ENCODE measurements around the gene SIK2. TPM values are rescaled to one million over a fixed set of nuclear protein-coding genes. Genes with fewer than 3 reads are reported as not detected.

SIK2 gene
- total and polyA plus RNA-seq, 4 donors = 7.2 to 31.8 (median 17.3) TPM

DNA sequence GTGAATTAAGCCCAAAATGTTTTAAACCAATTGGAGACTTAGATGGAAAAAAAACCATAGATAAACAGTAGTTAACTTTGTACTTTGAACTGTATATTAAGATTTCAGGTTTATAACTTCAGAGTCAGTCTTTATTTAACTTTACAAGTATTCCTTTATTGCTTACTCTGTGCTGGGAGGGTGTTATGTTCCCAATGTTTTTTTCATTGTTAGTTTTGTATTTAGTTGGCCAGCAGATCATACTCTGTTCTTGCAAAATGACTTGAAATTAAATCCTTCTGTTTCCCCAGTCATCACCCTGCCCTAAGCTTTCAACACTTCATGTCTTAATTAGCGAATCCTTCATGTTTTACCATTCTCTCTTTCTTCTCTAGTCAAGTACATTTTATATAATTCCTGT, 25.3 kb downstream of the SIK2 start:
- H3K9me3 ChIP-seq (ENCODE audit: control insufficient read depth in 4 of 4, insufficient read depth in 3 of 4, low read length in 3 of 4) = peaks cover 0 to 4% (median under 1%) of the 10 kb centered on the region in 4 donors
- H3K9ac ChIP-seq (ENCODE audit: insufficient read depth in 1 of 2, low read length in 2 of 2) = no peak overlapping the region
- WGBS, 2 donors = 91 to 97% methylated on average over 1 of the region's 1 CpG
- no peak for DNase-seq
- H3K4me3 ChIP-seq = no peak overlapping the region
- H3K27me3 ChIP-seq (ENCODE audit: control insufficient read depth in 3 of 3, insufficient read depth in 3 of 3, low read length in 2 of 3) = no peaks in the 10 kb centered on the region
- no peak overlapping the region for H3K27ac ChIP-seq (ENCODE audit: low read depth in 1 of 2, low read length in 1 of 2)
- H3K36me3 ChIP-seq (ENCODE audit: control insufficient read depth in 4 of 4, insufficient read depth in 4 of 4, low read length in 4 of 4) = peaks cover 6 to 19% (median 11%) of the 10 kb centered on the region in 4 donors
- H3K4me1 ChIP-seq (ENCODE audit: control insufficient read depth in 5 of 5, insufficient read depth in 5 of 5, low read length in 5 of 5) = peaks cover 0 to 18% (median 0%) of the 10 kb centered on the region in 5 donors
- TF ChIP-seq, protein P1, sequence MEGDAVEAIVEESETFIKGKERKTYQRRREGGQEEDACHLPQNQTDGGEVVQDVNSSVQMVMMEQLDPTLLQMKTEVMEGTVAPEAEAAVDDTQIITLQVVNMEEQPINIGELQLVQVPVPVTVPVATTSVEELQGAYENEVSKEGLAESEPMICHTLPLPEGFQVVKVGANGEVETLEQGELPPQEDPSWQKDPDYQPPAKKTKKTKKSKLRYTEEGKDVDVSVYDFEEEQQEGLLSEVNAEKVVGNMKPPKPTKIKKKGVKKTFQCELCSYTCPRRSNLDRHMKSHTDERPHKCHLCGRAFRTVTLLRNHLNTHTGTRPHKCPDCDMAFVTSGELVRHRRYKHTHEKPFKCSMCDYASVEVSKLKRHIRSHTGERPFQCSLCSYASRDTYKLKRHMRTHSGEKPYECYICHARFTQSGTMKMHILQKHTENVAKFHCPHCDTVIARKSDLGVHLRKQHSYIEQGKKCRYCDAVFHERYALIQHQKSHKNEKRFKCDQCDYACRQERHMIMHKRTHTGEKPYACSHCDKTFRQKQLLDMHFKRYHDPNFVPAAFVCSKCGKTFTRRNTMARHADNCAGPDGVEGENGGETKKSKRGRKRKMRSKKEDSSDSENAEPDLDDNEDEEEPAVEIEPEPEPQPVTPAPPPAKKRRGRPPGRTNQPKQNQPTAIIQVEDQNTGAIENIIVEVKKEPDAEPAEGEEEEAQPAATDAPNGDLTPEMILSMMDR (IDR thresholded peaks at IDR 0.05; ENCODE audit: control extremely low read depth, extremely low read depth) = no peak
- no peak for ATAC-seq (ENCODE audit: insufficient read depth, low FRiP score)

DNA sequence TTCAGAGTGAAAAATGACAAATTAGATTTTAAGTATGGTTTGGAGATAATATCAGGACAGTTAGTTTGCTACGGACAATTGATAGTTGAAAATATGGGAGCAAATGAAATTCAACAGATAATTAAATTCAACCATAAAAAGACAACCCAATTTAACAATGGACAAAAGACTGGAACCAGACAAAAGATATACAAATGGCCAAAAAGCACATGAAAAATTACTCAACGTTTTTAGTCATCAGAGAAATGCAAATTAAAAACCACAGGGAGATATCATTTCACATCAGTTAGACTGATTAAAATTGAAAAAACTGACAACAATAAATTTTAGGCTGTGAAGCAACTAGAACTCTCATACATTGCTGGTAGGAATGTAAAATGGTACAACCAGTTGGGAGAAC, 27.2 kb downstream of the SIK2 start:
- TF ChIP-seq, protein P1 (IDR thresholded peaks at IDR 0.05; ENCODE audit: control extremely low read depth, extremely low read depth) = no peak

DNA sequence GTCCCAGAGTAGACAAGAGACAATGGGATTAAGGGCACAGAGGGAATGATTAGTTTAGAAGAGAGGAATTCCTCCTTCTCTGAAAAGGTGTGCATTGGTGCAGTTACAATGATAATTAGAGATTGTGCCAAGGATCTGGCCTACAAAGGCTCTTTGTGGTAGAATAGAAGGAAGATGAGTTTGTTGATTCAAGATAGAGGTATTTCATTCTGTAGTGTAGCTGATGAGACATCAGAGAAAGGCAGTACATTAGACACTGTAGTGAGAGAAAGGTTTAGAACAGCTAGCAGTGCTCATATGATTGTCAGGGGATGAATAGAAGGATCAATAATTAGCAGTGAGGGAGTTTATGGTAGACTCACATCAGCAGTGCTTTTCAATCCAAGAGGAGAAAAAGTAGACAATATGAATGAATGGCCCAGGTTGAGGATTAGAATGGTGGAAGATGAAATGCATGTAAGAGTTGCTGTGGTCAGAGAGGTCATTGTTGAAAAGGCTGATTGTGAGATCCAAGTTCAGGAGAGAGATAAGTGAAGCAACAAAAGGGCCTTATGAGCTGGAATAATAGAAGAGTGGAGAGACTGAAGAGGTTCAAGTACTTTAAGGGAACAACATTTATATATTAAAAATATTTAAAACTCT, 28.9 kb downstream of the SIK2 start:
- no peaks in the 10 kb centered on the region for H3K27me3 ChIP-seq (ENCODE audit: control insufficient read depth in 3 of 3, insufficient read depth in 3 of 3, low read length in 2 of 3)
- H3K36me3 ChIP-seq (ENCODE audit: control insufficient read depth in 4 of 4, insufficient read depth in 4 of 4, low read length in 4 of 4) = peaks cover 0 to 12% (median 3%) of the 10 kb centered on the region in 4 donors
- DNase-seq = no peak
- H3K9ac ChIP-seq (ENCODE audit: insufficient read depth in 1 of 2, low read length in 2 of 2) = no peak overlapping the region
- H3K4me1 ChIP-seq (ENCODE audit: control insufficient read depth in 5 of 5, insufficient read depth in 5 of 5, low read length in 5 of 5) = peaks cover 0 to 40% (median 0%) of the 10 kb centered on the region in 5 donors
- no peak for ATAC-seq (ENCODE audit: insufficient read depth, low FRiP score)
- H3K27ac ChIP-seq (ENCODE audit: low read depth in 1 of 2, low read length in 1 of 2) = peak overlapping the region in 1 of 2 donors; percentile 33
- H3K9me3 ChIP-seq (ENCODE audit: control insufficient read depth in 4 of 4, insufficient read depth in 3 of 4, low read length in 3 of 4) = no peaks in the 10 kb centered on the region
- H3K4me3 ChIP-seq = no peak overlapping the region
- TF ChIP-seq, protein P1 (IDR thresholded peaks at IDR 0.05; ENCODE audit: control extremely low read depth, extremely low read depth) = no peak

More for the DNA sequence above, 27.2 kb downstream of the SIK2 start:
- Histone ChIP-seq H3K9ac (ENCODE audit: insufficient read depth in 1 of 2, low read length in 2 of 2) (no peak overlapping the region), H3K4me3 (no peak overlapping the region), H3K9me3 (ENCODE audit: control insufficient read depth in 4 of 4, insufficient read depth in 3 of 4, low read length in 3 of 4) (no peaks in the 10 kb centered on the region), H3K4me1 (ENCODE audit: control insufficient read depth in 5 of 5, insufficient read depth in 5 of 5, low read length in 5 of 5) (peaks cover 0 to 33% (median 0%) of the 10 kb centered on the region in 5 donors), H3K27ac (ENCODE audit: low read depth in 1 of 2, low read length in 1 of 2) (no peak overlapping the region), H3K36me3 (ENCODE audit: control insufficient read depth in 4 of 4, insufficient read depth in 4 of 4, low read length in 4 of 4) (peaks cover 1 to 12% (median 6%) of the 10 kb centered on the region in 4 donors), H3K27me3 (ENCODE audit: control insufficient read depth in 3 of 3, insufficient read depth in 3 of 3, low read length in 2 of 3) (no peaks in the 10 kb centered on the region)
- no peak for ATAC-seq (ENCODE audit: insufficient read depth, low FRiP score)
- WGBS, 2 donors = 87 to 89% methylated on average over 2 of the region's 2 CpGs
- no peak for DNase-seq

DNA sequence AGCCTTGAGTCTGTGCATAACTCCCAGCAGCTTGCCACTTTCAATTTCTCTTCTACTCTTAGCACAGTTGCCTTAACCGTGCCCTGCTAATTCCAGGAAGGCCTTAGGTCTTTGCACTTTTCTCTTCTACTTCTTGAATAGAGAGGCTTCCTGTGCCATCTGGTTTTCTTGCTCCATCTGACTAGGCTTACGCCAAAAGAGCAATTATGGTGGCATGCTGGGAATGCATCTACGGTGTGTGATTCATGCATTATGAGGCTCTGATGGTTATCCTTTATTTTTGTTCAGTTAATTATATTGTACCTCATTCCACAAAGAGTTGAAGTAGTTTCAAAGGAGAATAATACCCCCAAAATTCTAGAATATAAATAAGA, 29.4 kb downstream of the SIK2 start:
- Histone ChIP-seq H3K27me3 (ENCODE audit: control insufficient read depth in 3 of 3, insufficient read depth in 3 of 3, low read length in 2 of 3) (no peaks in the 10 kb centered on the region), H3K9ac (ENCODE audit: insufficient read depth in 1 of 2, low read length in 2 of 2) (no peak overlapping the region), H3K4me1 (ENCODE audit: control insufficient read depth in 5 of 5, insufficient read depth in 5 of 5, low read length in 5 of 5) (peaks cover 0 to 40% (median 0%) of the 10 kb centered on the region in 5 donors), H3K36me3 (ENCODE audit: control insufficient read depth in 4 of 4, insufficient read depth in 4 of 4, low read length in 4 of 4) (peaks cover 0 to 8% (median 3%) of the 10 kb centered on the region in 4 donors), H3K9me3 (ENCODE audit: control insufficient read depth in 4 of 4, insufficient read depth in 3 of 4, low read length in 3 of 4) (no peaks in the 10 kb centered on the region), H3K27ac (ENCODE audit: low read depth in 1 of 2, low read length in 1 of 2) (no peak overlapping the region), H3K4me3 (no peak overlapping the region)
- no peak for ATAC-seq (ENCODE audit: insufficient read depth, low FRiP score)
- 84 to 85% methylated on average over 3 of the region's 3 CpGs for WGBS, 2 donors
- no peak for DNase-seq
- TF ChIP-seq, protein P1 (IDR thresholded peaks at IDR 0.05; ENCODE audit: control extremely low read depth, extremely low read depth) = no peak
